Esophagus squamous epithelium (tissue), 5 donors: Measurements from ENCODE around the gene TGM3. TPM values are rescaled to one million over a fixed set of nuclear protein-coding genes. Genes with fewer than 3 reads are reported as not detected.

ENCODE experiments used
- DNase-seq: peaks from one replicate; lab custom pipeline; 2025; lab: John Stamatoyannopoulos, UW
- H3K27ac ChIP-seq, 4 donors: fragments of 200-600 bp; sonication (generic); one replicate each; pipeline ENCODE4 v1.5.1; 2016 to 2019; ENCODE audit warnings: mild to moderate bottlenecking in 1 of 4
- H3K27me3 ChIP-seq, 4 donors: fragments of 200-600 bp; sonication (generic); 1 replicate in 3 of 4; 2 replicates in 1 of 4; pipeline versions ENCODE4 v1.5.1 to v1.6.0; 2017 to 2021; ENCODE audit warnings: antibody characterized with exemption in 1 of 4
- H3K36me3 ChIP-seq, 3 donors: fragments of 200-600 bp; sonication (generic); one replicate each; pipeline ENCODE4 v1.5.1; 2016 to 2019
- H3K4me1 ChIP-seq, 3 donors: fragments of 200-600 bp; sonication (generic); one replicate each; pipeline ENCODE4 v1.5.1; 2017 to 2019
- H3K4me3 ChIP-seq, 4 donors: fragments of 200-600 bp; sonication (generic); 1 replicate in 3 of 4; 2 replicates in 1 of 4; pipeline ENCODE4 v1.5.1; 2016 to 2019; ENCODE audit warnings: mild to moderate bottlenecking in 2 of 4, moderate library complexity in 1 of 4
- H3K9me3 ChIP-seq, 3 donors: fragments of 200-600 bp; sonication (generic); one replicate each; pipeline ENCODE4 v1.5.1; 2016 to 2019
- CTCF ChIP-seq, 6 experiments: fragments of 450-650 bp in 4 of 6; fragments of 200-600 bp in 2 of 6; sonication (generic) in 2 of 6; IDR thresholded peaks; one replicate each; pipeline ENCODE4 v1.5.1; 2016 to 2019; ENCODE audit warnings: antibody characterized with exemption in 6 of 6, mild to moderate bottlenecking in 4 of 6, moderate library complexity in 4 of 6
- POLR2A ChIP-seq, 4 donors: fragments of 450-650 bp; IDR thresholded peaks; one replicate each; pipeline ENCODE4 v1.6.1; 2017; ENCODE audit warnings: antibody characterized with exemption in 4 of 4, mild to moderate bottlenecking in 4 of 4, moderate library complexity in 3 of 4
- WGBS, 2 donors: methylation state at CpG; one replicate each; pipeline ENCODE4 v1.1.5; 2018; 5-methylcytosine and 5-hydroxymethylcytosine counted together
- intact Hi-C: fragments of 100-400 bp; cut with DNase I; formaldehyde crosslinking; loops from one replicate; pipeline ENCODE4 v1.15.0; 2022
- total RNA-seq, 4 donors: library from RNA; depleted of rRNA; stranded (reverse); fragments of >200 nt; gene quantifications; one replicate each; pipeline ENCODE4 v1.1.0, GENCODE V29; 2016
- donor health status: DM: yes; HTN: yes; CAD: no.

The TGM3 gene
- total RNA-seq, 4 donors from 2014 or later, result 626 to 2,995 (median 1,370) TPM

GRCh38 chr20:2331901-2332565, 36.2 kb downstream of the TGM3 start:
- 56 to 61% methylated on average over 13 to 17 of the region's 17 CpGs for WGBS, 2 donors
- H3K27me3 ChIP-seq, result peaks cover 0 to 3% (median 0%) of the 10 kb centered on the region in 4 donors
- no peak for DNase-seq
- H3K36me3 ChIP-seq, result peaks cover 0 to 35% (median 0%) of the 10 kb centered on the region in 3 donors
- peak in 1 of 6 experiments; percentile 13 for TF ChIP-seq CTCF (IDR thresholded peaks at IDR 0.05)
- TF ChIP-seq POLR2A (IDR thresholded peaks at IDR 0.05), result no peak
- peaks cover 0 to 33% (median 6%) of the 10 kb centered on the region in 3 donors for H3K4me1 ChIP-seq
- no peaks in the 10 kb centered on the region for H3K9me3 ChIP-seq
- H3K4me3 ChIP-seq, result no peak overlapping the region
- H3K27ac ChIP-seq, result peak overlapping the region in 2 of 4 donors; percentile 69 to 75
- intact Hi-C loops, result no loop called here

DNA sequence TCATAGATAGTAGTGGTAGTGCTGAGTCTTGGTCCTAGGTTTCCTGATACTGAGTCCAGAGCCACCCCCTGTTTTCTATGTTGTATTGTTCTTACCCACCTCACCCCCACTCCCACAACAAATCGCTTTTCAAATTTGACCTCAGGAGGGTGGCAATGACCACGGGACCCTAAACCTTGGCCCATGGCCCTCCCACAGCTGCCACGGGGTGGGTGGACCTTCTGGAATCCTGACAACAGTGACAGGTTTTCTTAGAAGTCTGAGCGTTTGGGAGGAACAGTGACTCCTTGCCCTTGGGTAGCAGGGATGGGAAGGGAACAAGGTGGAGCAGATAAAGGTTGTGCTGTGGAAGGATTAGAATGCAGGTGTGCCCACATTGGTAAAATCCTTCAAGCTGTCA, 36.9 kb downstream of the TGM3 start:
- H3K4me1 ChIP-seq, result peaks cover 0 to 33% (median 6%) of the 10 kb centered on the region in 3 donors
- TF ChIP-seq CTCF (IDR thresholded peaks at IDR 0.05) (no peak), POLR2A (IDR thresholded peaks at IDR 0.05) (no peak)
- H3K4me3 ChIP-seq, result no peak overlapping the region
- peaks cover 0 to 35% (median 0%) of the 10 kb centered on the region in 3 donors for H3K36me3 ChIP-seq
- peaks cover 0 to 3% (median 0%) of the 10 kb centered on the region in 4 donors for H3K27me3 ChIP-seq
- peak overlapping the region in 2 of 4 donors; percentile 69 to 75 for H3K27ac ChIP-seq
- no peaks in the 10 kb centered on the region for H3K9me3 ChIP-seq
- DNase-seq, result no peak
- intact Hi-C loops, result no loop called here
- 31 to 36% methylated on average over 3 to 4 of the region's 4 CpGs for WGBS, 2 donors

DNA sequence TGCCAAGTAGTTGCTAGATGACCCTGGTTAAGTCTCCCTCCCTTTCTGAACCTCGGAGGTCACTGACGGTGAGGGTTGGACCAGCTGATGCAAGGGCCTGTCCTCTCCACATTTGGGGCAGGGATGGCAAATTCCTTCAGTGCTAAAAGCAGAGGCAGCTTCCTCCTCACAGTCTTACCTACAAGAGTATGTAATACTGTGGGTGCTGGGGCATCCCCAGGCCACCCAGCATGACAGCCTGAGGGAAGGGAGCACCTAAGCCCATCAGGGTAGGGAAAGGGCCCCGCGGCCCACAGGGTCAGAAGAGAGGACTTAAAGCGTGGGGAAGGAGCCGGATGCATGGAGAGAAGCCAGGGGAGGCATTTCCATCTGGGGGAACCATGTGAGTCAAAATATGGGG, 38.0 kb downstream of the TGM3 start:
- DNase-seq, result no peak
- Histone ChIP-seq H3K9me3 (no peaks in the 10 kb centered on the region), H3K36me3 (peaks cover 0 to 35% (median 0%) of the 10 kb centered on the region in 3 donors), H3K4me1 (peaks cover 0 to 33% (median 6%) of the 10 kb centered on the region in 3 donors), H3K4me3 (no peak overlapping the region), H3K27ac (peak overlapping the region in 2 of 4 donors; percentile 69 to 75), H3K27me3 (peaks cover 0 to 3% (median 0%) of the 10 kb centered on the region in 4 donors)
- 67% methylated on average over 4 to 6 of the region's 6 CpGs for WGBS, 2 donors
- no peak for TF ChIP-seq POLR2A (IDR thresholded peaks at IDR 0.05)
- TF ChIP-seq CTCF (IDR thresholded peaks at IDR 0.05), result no peak
- intact Hi-C loops, result no loop called here

DNA sequence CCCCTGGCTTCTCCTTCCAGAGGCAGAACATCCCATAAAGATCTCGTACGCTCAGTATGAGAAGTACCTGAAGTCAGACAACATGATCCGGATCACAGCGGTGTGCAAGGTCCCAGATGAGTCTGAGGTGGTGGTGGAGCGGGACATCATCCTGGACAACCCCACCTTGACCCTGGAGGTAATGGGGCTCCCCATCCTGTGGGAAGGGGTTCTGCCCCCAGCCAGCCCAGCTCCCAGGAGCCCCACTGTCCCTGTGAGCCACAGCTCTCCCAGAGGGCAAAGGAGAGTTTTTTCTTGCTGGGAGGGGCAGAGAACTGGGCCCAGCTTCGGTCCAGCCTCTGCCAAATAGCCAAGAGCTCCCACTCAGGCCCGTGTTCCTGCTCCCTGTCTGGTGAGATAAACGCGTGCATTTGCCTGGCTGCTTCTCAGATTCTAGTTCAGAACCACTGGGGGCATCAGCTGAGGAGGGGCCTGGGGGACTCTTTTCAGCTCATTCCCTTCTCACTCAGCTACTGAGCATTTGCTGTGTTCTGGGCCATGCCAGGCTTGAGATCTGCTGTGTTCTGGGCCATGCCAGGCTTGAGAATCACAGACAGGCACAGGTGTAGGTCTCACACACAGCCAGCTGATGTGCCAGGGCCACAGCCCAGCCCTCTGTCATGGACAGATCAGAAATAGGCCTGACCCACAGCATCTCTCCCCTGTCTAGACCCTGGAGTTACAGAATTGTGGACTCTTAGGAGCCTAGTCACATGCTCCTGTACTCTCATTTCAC, 39.5 kb downstream of the TGM3 start:
- Histone ChIP-seq H3K27ac (no peak overlapping the region), H3K9me3 (no peaks in the 10 kb centered on the region), H3K4me1 (peaks cover 0 to 28% (median 6%) of the 10 kb centered on the region in 3 donors), H3K4me3 (no peak overlapping the region), H3K27me3 (peaks cover 0 to 13% (median 0%) of the 10 kb centered on the region in 4 donors), H3K36me3 (peaks cover 0 to 45% (median 0%) of the 10 kb centered on the region in 3 donors)
- WGBS, 2 donors, result 74 to 92% methylated on average over 6 of the region's 9 CpGs
- intact Hi-C loops, result no loop called here
- TF ChIP-seq POLR2A (IDR thresholded peaks at IDR 0.05), result no peak
- no peak for TF ChIP-seq CTCF (IDR thresholded peaks at IDR 0.05)
- DNase-seq, result no peak

DNA sequence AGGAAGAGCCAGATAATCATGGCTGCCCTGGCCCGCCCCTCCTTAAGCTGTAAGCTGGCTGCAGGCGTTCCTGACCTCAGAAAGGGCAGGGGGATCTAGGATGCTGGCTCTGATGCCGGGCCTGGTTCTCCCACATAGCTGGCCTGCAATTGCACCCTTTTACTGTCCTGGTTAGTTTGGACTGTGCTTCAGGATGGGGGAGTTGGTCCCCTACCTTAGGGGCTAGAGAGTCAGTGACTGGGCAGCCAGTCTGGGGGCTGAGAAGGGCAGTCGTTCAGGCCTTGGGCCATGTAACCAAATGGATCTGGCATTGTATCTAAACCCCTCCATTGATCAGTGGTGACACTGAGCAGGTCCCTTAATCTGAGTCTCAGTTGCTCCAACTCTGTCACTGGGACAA, 40.7 kb downstream of the TGM3 start:
- TF ChIP-seq CTCF (IDR thresholded peaks at IDR 0.05), result no peak
- no peak for TF ChIP-seq POLR2A (IDR thresholded peaks at IDR 0.05)
- H3K9me3 ChIP-seq, result no peaks in the 10 kb centered on the region
- no peak for DNase-seq
- H3K36me3 ChIP-seq, result peaks cover 0 to 54% (median 0%) of the 10 kb centered on the region in 3 donors
- peaks cover 0 to 26% (median 6%) of the 10 kb centered on the region in 3 donors for H3K4me1 ChIP-seq
- no peak overlapping the region for H3K27ac ChIP-seq
- no peak overlapping the region for H3K4me3 ChIP-seq
- intact Hi-C loops, result no loop called here
- 70 to 87% methylated on average over 2 to 3 of the region's 4 CpGs for WGBS, 2 donors
- H3K27me3 ChIP-seq, result peaks cover 0 to 13% (median 0%) of the 10 kb centered on the region in 4 donors
